ENCODE measurements around the gene SDR39U1.
A peak's percentile ranks its signal among the peaks of the same experiment; 100 is the strongest.
"Not testable (repeated sequence)": the region's sequence is repeated elsewhere in the genome, so short reads cannot be mapped to it uniquely, and the experiment has no call there.

SDR39U1 gene

GRCh38 chr14:24442240-24443052 is at the start of gene SDR39U1:
Gene SDR39U1, minus strand, starts transcription at chr14:24442776. Its CDS starts 7 bp downstream, at chr14:24442769.
- H3K27ac ChIP-seq: peak within 1 kb of the TSS; percentile 100
- TF ChIP-seq CTCF (IDR thresholded peaks at IDR 0.05): no peak
- no peak for TF ChIP-seq ZFX (IDR thresholded peaks at IDR 0.05; ENCODE audit: borderline replicate concordance)

- not testable (repeated sequence) for H3K27ac ChIP-seq
Measured at GRCh38 chr14:24491586-24492408, 49.2 kb upstream of the SDR39U1 start.

- TF ChIP-seq ZFX (IDR thresholded peaks at IDR 0.05; ENCODE audit: borderline replicate concordance) (no peak), CTCF (IDR thresholded peaks at IDR 0.05) (no peak)
- no peak overlapping the region for H3K27ac ChIP-seq
Measured at GRCh38 chr14:24483604-24484252, 41.2 kb upstream of the SDR39U1 start.

- H3K27ac ChIP-seq: not testable (repeated sequence)
Measured at GRCh38 chr14:24482699-24483303, 40.2 kb upstream of the SDR39U1 start.

- peak; percentile 95 for TF ChIP-seq CTCF (IDR thresholded peaks at IDR 0.05)
- no peak for TF ChIP-seq ZFX (IDR thresholded peaks at IDR 0.05; ENCODE audit: borderline replicate concordance)
- H3K27ac ChIP-seq: no peak overlapping the region
Measured at GRCh38 chr14:24481622-24482324, 39.2 kb upstream of the SDR39U1 start.

GRCh38 chr14:24479999-24480398 is 37.4 kb upstream of the SDR39U1 start:
- not testable (repeated sequence) for H3K27ac ChIP-seq

GRCh38 chr14:24475261-24475660 is 32.7 kb upstream of the SDR39U1 start:
- TF ChIP-seq ZFX (IDR thresholded peaks at IDR 0.05; ENCODE audit: borderline replicate concordance): no peak
- no peak for TF ChIP-seq CTCF (IDR thresholded peaks at IDR 0.05)
- H3K27ac ChIP-seq: no peak overlapping the region

- no peak overlapping the region for H3K27ac ChIP-seq
- no peak for TF ChIP-seq ZFX (IDR thresholded peaks at IDR 0.05; ENCODE audit: borderline replicate concordance)
- TF ChIP-seq CTCF (IDR thresholded peaks at IDR 0.05): no peak
Measured at GRCh38 chr14:24473211-24473610, 30.6 kb upstream of the SDR39U1 start.

- H3K27ac ChIP-seq: not testable (repeated sequence)
Measured at GRCh38 chr14:24470450-24470849, 27.9 kb upstream of the SDR39U1 start.
